ENCODE results near the gene TLE3.

Gene TLE3

DNA sequence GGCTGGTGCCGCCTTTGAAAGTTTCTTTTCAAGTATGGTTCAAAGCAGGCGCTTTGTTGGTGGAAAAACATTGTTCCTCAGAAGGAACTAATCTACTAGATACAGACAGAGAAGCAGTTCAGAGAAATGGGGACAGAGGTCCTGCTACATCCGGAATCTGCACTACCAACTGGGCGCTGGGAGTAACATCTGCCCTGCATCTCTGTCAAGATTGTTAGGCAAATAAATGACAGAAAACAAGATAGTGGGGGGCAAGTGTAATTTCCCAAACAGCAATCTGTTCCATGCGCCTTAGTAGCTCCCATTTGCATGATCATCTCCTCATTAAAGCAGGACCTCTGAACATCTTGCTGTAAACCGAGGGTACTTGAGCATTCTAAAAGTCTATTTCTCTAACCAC, 17.4 kb downstream of the TLE3 start:
- peaks cover 16% of the 10 kb centered on the region for H3K4me1 ChIP-seq (ENCODE audit: insufficient read depth, insufficient read length)

DNA sequence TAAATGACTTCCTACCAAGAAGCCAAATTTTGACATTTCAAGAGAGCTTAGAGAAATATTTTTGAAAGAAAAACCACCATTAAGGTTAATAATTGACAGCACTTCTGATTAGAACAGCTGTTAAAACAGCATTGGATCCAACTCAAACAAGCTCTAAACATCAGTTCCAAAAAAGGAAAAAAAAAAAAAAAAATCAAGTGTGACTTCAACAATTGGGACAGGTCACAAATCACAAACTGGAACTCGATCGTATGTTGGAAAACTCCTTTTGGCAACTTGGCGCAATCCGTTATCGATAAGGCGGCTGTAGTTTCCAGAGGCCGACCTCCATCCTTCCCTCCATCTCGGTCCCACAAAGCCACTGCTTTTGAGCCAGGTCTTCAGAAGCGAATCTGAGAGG, 17.8 kb downstream of the TLE3 start:
- Histone ChIP-seq H3K27me3 (ENCODE audit: insufficient read depth, insufficient read length) (no peaks in the 10 kb centered on the region), H3K4me1 (ENCODE audit: insufficient read depth, insufficient read length) (peaks cover 16% of the 10 kb centered on the region), H3K36me3 (ENCODE audit: insufficient read depth, insufficient read length, low read length) (peaks cover 97% of the 10 kb centered on the region), H3K9me3 (ENCODE audit: insufficient read depth, low read length) (no peaks in the 10 kb centered on the region), H3K4me3 (ENCODE audit: insufficient read length, low read depth) (no peak overlapping the region), H3K9ac (ENCODE audit: insufficient read length, low read depth) (no peak overlapping the region)
- DNase-seq (ENCODE audit: low read depth, low spot score), result no peak
- TF ChIP-seq YY1 (IDR thresholded peaks at IDR 0.05; ENCODE audit: insufficient read depth, insufficient read length) (no peak), SUZ12 (IDR thresholded peaks at IDR 0.05; ENCODE audit: extremely low read depth, insufficient read depth, insufficient read length) (no peak), ZNF274 (IDR thresholded peaks at IDR 0.05; ENCODE audit: low read depth, low read length) (no peak)

More for the DNA sequence above, 17.4 kb downstream of the TLE3 start:
- TF ChIP-seq SUZ12 (IDR thresholded peaks at IDR 0.05; ENCODE audit: extremely low read depth, insufficient read depth, insufficient read length) (no peak), YY1 (IDR thresholded peaks at IDR 0.05; ENCODE audit: insufficient read depth, insufficient read length) (no peak), ZNF274 (IDR thresholded peaks at IDR 0.05; ENCODE audit: low read depth, low read length) (no peak)
- Histone ChIP-seq H3K9me3 (ENCODE audit: insufficient read depth, low read length) (no peaks in the 10 kb centered on the region), H3K36me3 (ENCODE audit: insufficient read depth, insufficient read length, low read length) (peaks cover 97% of the 10 kb centered on the region), H3K27me3 (ENCODE audit: insufficient read depth, insufficient read length) (no peaks in the 10 kb centered on the region), H3K9ac (ENCODE audit: insufficient read length, low read depth) (no peak overlapping the region), H3K4me3 (ENCODE audit: insufficient read length, low read depth) (no peak overlapping the region)
- DNase-seq (ENCODE audit: low read depth, low spot score), result no peak

DNA sequence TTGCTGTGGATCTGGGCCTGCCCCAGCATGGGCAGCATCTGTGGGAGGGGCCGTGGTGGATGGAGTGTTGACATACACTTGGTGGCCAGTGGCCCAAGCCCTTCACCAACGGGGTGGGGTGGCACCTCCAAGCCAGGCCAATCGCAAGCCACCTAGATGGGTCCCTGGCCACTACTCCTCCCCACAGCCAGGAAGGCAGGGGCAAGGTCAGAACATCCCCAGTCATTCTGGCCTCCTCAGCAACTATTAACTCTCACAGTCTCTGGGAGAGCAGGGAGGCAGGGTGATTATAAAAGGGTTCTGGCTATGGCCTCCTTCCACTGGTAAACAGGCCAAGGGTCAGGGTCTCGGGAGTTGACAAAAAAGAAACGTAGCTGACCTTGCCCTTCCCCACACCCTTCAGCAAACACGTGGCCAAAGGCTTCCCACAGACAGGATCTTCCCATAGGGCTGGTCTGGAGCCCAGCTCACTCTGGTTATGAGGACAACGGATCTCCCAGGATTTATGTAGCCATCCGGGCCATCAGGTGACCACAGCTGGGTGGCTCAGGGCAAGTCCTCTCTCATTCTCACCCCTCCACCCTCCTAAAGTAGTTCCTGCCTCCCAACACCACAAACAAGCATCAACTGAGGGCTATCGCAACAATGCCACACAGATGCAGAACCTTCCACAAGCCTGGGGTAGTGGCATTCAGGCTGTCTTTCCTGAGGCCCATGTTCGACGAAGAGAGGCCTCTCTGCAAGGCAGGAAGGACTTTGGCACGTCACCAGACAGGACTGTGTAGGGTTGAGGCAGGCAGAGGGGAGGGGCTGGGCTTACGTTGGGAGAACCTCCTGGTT, 18.9 kb downstream of the TLE3 start:
- H3K9ac ChIP-seq (ENCODE audit: insufficient read length, low read depth), result no peak overlapping the region
- H3K36me3 ChIP-seq (ENCODE audit: insufficient read depth, insufficient read length, low read length), result peaks cover 97% of the 10 kb centered on the region
- H3K4me3 ChIP-seq (ENCODE audit: insufficient read length, low read depth), result no peak overlapping the region
- peaks cover 16% of the 10 kb centered on the region for H3K4me1 ChIP-seq (ENCODE audit: insufficient read depth, insufficient read length)
- TF ChIP-seq SUZ12 (IDR thresholded peaks at IDR 0.05; ENCODE audit: extremely low read depth, insufficient read depth, insufficient read length), result no peak
- no peak for TF ChIP-seq YY1 (IDR thresholded peaks at IDR 0.05; ENCODE audit: insufficient read depth, insufficient read length)
- TF ChIP-seq ZNF274 (IDR thresholded peaks at IDR 0.05; ENCODE audit: low read depth, low read length), result no peak
- H3K27me3 ChIP-seq (ENCODE audit: insufficient read depth, insufficient read length), result no peaks in the 10 kb centered on the region
- no peak for DNase-seq (ENCODE audit: low read depth, low spot score)
- no peaks in the 10 kb centered on the region for H3K9me3 ChIP-seq (ENCODE audit: insufficient read depth, low read length)

- Histone ChIP-seq H3K36me3 (ENCODE audit: insufficient read depth, insufficient read length, low read length) (peaks cover 100% of the 10 kb centered on the region), H3K9ac (ENCODE audit: insufficient read length, low read depth) (no peak overlapping the region), H3K4me3 (ENCODE audit: insufficient read length, low read depth) (no peak overlapping the region), H3K9me3 (ENCODE audit: insufficient read depth, low read length) (no peaks in the 10 kb centered on the region), H3K27me3 (ENCODE audit: insufficient read depth, insufficient read length) (no peaks in the 10 kb centered on the region), H3K4me1 (ENCODE audit: insufficient read depth, insufficient read length) (peaks cover 12% of the 10 kb centered on the region)
- TF ChIP-seq YY1 (IDR thresholded peaks at IDR 0.05; ENCODE audit: insufficient read depth, insufficient read length), result no peak
- TF ChIP-seq ZNF274 (IDR thresholded peaks at IDR 0.05; ENCODE audit: low read depth, low read length), result no peak
- TF ChIP-seq SUZ12 (IDR thresholded peaks at IDR 0.05; ENCODE audit: extremely low read depth, insufficient read depth, insufficient read length), result no peak
- DNase-seq (ENCODE audit: low read depth, low spot score), result no peak
Measured at GRCh38 chr15:70077188-70078147, 20.2 kb downstream of the TLE3 start.

DNA sequence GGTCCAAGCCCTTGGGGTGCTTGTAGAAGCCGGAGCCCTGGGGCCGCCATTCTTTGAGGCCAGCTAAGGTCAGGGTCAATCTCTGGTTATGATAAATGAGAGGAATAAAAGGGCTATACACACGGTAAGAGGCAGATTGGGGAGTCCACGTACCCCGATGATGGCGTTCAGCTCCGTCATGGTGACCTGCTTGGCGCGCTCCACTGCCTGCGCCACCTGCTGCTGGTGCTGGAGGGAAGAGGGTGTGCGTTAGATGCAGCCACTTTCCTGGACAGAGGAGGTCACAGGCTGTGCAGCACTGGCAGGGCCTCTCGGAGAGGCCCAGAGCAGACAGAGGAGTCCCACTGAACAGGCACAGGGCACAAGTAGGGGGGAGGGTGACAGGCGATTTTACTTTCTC, 23.3 kb downstream of the TLE3 start:
- Histone ChIP-seq H3K4me1 (ENCODE audit: insufficient read depth, insufficient read length) (peaks cover 10% of the 10 kb centered on the region), H3K9ac (ENCODE audit: insufficient read length, low read depth) (no peak overlapping the region), H3K4me3 (ENCODE audit: insufficient read length, low read depth) (no peak overlapping the region), H3K27me3 (ENCODE audit: insufficient read depth, insufficient read length) (no peaks in the 10 kb centered on the region), H3K9me3 (ENCODE audit: insufficient read depth, low read length) (no peaks in the 10 kb centered on the region), H3K36me3 (ENCODE audit: insufficient read depth, insufficient read length, low read length) (peaks cover 100% of the 10 kb centered on the region)
- no peak for TF ChIP-seq YY1 (IDR thresholded peaks at IDR 0.05; ENCODE audit: insufficient read depth, insufficient read length)
- TF ChIP-seq SUZ12 (IDR thresholded peaks at IDR 0.05; ENCODE audit: extremely low read depth, insufficient read depth, insufficient read length), result no peak
- no peak for TF ChIP-seq ZNF274 (IDR thresholded peaks at IDR 0.05; ENCODE audit: low read depth, low read length)
- DNase-seq (ENCODE audit: low read depth, low spot score), result no peak

DNA sequence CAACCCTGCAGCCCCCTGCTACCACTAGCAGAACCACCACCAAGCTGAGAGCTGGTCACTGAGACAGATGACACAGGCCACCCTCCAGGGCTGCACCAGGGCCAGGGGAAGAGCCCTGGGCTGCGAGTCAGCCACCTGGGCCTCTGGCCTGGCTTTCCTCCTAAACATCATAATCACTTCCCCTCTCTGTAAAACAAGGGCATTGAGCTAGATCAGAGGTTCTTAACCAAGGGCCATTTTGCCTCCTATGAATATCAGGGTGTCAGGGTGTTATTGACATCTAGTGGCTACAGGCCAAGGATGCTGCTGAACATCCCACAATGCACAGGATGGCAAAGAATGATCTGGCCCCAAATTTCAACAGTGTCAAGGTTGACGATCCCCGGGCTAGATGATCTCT, 25.2 kb downstream of the TLE3 start:
- TF ChIP-seq YY1 (IDR thresholded peaks at IDR 0.05; ENCODE audit: insufficient read depth, insufficient read length) (no peak), SUZ12 (IDR thresholded peaks at IDR 0.05; ENCODE audit: extremely low read depth, insufficient read depth, insufficient read length) (no peak), ZNF274 (IDR thresholded peaks at IDR 0.05; ENCODE audit: low read depth, low read length) (no peak)
- Histone ChIP-seq H3K27me3 (ENCODE audit: insufficient read depth, insufficient read length) (no peaks in the 10 kb centered on the region), H3K36me3 (ENCODE audit: insufficient read depth, insufficient read length, low read length) (peaks cover 99% of the 10 kb centered on the region), H3K9ac (ENCODE audit: insufficient read length, low read depth) (no peak overlapping the region), H3K9me3 (ENCODE audit: insufficient read depth, low read length) (no peaks in the 10 kb centered on the region), H3K4me3 (ENCODE audit: insufficient read length, low read depth) (no peak overlapping the region), H3K4me1 (ENCODE audit: insufficient read depth, insufficient read length) (peaks cover 9% of the 10 kb centered on the region)
- no peak for DNase-seq (ENCODE audit: low read depth, low spot score)

DNA sequence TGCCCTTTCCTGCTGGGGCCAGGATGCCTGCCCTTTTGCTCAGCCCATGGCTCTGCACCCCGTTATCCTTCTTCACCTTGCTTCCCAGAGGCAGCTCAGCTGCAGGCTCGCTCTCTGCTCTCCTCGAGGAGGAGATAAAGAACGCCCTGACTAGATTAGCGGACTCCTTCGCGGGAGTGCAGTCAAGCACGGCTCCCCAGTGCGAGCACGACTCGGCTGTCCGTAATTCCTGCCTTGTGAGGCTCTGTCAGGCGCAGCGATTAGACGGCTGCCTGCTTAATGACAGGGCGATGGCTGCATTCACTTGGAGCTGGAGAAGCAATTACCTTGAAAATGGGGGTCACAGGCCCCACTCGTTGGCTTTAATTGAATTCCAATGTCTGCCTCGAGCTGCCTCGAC, 25.9 kb downstream of the TLE3 start:
- DNase-seq (ENCODE audit: low read depth, low spot score), result no peak
- peaks cover 8% of the 10 kb centered on the region for H3K4me1 ChIP-seq (ENCODE audit: insufficient read depth, insufficient read length)
- no peak overlapping the region for H3K9ac ChIP-seq (ENCODE audit: insufficient read length, low read depth)
- TF ChIP-seq ZNF274 (IDR thresholded peaks at IDR 0.05; ENCODE audit: low read depth, low read length) (no peak), SUZ12 (IDR thresholded peaks at IDR 0.05; ENCODE audit: extremely low read depth, insufficient read depth, insufficient read length) (no peak), YY1 (IDR thresholded peaks at IDR 0.05; ENCODE audit: insufficient read depth, insufficient read length) (no peak)
- H3K27me3 ChIP-seq (ENCODE audit: insufficient read depth, insufficient read length), result no peaks in the 10 kb centered on the region
- H3K36me3 ChIP-seq (ENCODE audit: insufficient read depth, insufficient read length, low read length), result peaks cover 99% of the 10 kb centered on the region
- no peaks in the 10 kb centered on the region for H3K9me3 ChIP-seq (ENCODE audit: insufficient read depth, low read length)
- no peak overlapping the region for H3K4me3 ChIP-seq (ENCODE audit: insufficient read length, low read depth)
